GM21360 (cell line): ENCODE measurements around the gene GPR142.

Source experiments
- ATAC-seq: cut with Tn5 transposase; IDR thresholded peaks from one replicate; pipeline ENCODE4 v1.9.1; 2021; ENCODE audit warnings: mild to moderate bottlenecking, moderate library complexity; ENCODE audit not compliant: unreplicated experiment

Gene GPR142

DNA sequence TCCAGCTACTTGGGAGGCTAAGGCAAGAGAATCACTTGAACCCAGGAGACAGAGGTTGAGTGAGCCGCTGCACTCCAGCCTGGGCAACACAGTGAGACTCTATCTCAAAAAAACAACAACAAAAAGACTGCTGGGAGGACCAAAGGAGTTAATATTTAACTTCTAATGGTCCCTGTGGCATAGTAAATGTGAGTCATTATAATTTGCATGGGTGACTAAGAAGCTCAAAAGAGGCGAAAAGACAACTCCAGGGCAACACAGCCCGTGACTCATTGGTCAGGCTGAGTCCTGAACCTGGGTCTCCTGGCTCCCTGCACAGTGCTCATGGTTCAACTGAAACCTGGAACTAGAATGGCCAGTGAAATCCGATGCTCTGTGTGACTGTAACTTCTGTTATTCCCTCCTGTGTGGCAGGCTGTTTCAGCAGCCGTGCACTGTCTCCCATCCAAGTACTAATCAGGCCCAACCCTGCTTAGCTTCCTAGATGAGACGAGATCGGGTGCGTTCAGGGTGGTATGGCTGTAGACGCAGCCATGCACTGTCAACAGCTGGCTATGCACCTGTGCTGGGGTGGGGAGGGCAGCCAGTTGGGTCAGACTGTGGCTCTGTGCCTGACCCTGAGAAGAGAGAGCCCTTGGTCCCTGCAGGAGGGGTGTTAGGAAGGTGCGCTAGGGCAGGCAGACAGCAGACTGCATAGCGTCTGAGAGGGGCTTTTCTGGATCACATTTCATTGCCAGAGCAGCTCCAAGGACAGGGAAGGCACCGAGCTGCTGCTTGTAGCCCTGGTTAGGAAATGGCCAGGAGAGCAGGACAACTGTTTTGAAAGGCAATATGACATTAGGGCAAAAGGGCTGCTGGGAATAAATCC lies 50.1 kb downstream of the GPR142 start:
- no peak for ATAC-seq

DNA sequence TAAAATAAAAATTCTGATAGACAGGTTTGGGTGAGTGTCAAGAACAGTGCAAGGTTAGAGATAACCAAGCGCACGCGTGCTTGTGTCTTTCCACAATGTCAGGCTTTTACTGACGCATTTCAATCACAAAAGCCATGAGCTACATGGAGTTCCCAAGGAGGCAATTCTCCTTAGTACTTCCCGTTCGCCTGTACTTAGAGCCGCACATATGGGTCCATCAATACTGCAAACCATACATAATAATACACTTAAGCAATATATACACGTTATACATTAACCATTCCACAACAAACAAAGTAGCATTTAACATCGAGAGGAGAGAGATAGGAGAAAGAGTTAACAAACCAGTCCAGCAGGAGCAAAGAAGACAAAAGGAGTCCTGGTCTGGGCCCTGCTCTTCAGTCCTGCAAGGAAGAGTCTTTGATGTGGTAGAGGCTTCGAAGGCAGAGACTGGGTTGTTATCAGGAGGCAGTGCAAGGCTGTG lies 52.7 kb downstream of the GPR142 start:
- ATAC-seq: no peak
